WTC11 (cell line): ENCODE data around the gene FBRSL1. TPM values are rescaled to one million over a fixed set of nuclear protein-coding genes. Genes with fewer than 3 reads are reported as not detected.

Source experiments
- ATAC-seq: fragments of 200-7000 bp; cut with Tn5 transposase; 2 replicates; pipeline ENCODE4 v1.10.0; 2021; ENCODE audit warnings: mild to moderate bottlenecking, moderate library complexity
- CTCF ChIA-PET: fragments of 300-600 bp; sonication (Branson Sonifier 250); formaldehyde crosslinking; loops from one replicate; lab custom pipeline; 2021; ENCODE audit warnings: antibody characterized with exemption; lab: Charles Lee
- POLR2A ChIA-PET: fragments of 350-600 bp; sonication (Branson Sonifier 250); formaldehyde crosslinking; loops from one replicate; lab custom pipeline; 2021; ENCODE audit warnings: antibody characterized with exemption; lab: Charles Lee
- DNase-seq: peaks from one replicate; pipeline ENCODE4 v3.0.0; 2021; ENCODE audit warnings: low spot score
- H3K27ac Mint-ChIP-seq: 2 replicates; pipeline ENCODE4 v1.8.0; 2021; ENCODE audit warnings: mixed read lengths
- H3K27me3 Mint-ChIP-seq: 2 replicates; pipeline ENCODE4 v1.8.0; 2021; ENCODE audit warnings: low read depth, mild to moderate bottlenecking, moderate library complexity, mixed read lengths
- H3K36me3 Mint-ChIP-seq: 2 replicates; pipeline ENCODE4 v1.8.0; 2021; ENCODE audit warnings: mixed read lengths
- H3K4me1 Mint-ChIP-seq: 2 replicates; pipeline ENCODE4 v1.8.0; 2022; ENCODE audit warnings: mixed read lengths
- H3K4me3 Mint-ChIP-seq: 2 replicates; pipeline ENCODE4 v1.8.0; 2021; ENCODE audit warnings: mild to moderate bottlenecking, moderate library complexity, mixed read lengths
- H3K9me3 Mint-ChIP-seq: 2 replicates; pipeline ENCODE4 v1.8.0; 2021; ENCODE audit warnings: mixed read lengths
- AR ChIP-seq: fragments of 250-450 bp; sonication (Bioruptor Pico); IDR thresholded peaks from 2 replicates; pipeline ENCODE4 v1.9.0; 2021; ENCODE audit warnings: mild to moderate bottlenecking
- ATF6 ChIP-seq: sonication (generic); formaldehyde crosslinking; IDR thresholded peaks from 2 replicates; pipeline ENCODE4 v1.8.1; 2023; ENCODE audit warnings: mild to moderate bottlenecking, missing genetic modification reagents
- CREM ChIP-seq: sonication (generic); formaldehyde crosslinking; IDR thresholded peaks from 2 replicates; pipeline ENCODE4 v1.8.1; 2022; ENCODE audit warnings: mild to moderate bottlenecking, missing genetic modification reagents, moderate library complexity
- E2F4 ChIP-seq: sonication (generic); formaldehyde crosslinking; IDR thresholded peaks from 2 replicates; pipeline ENCODE4 v1.8.1; 2022; ENCODE audit warnings: low read depth, mild to moderate bottlenecking, moderate library complexity, missing genetic modification reagents, borderline replicate concordance
- ELF4 ChIP-seq: sonication (generic); formaldehyde crosslinking; IDR thresholded peaks from 2 replicates; pipeline ENCODE4 v1.8.1; 2022; ENCODE audit warnings: low read depth, mild to moderate bottlenecking, moderate library complexity, missing genetic modification reagents
- EMX1 ChIP-seq: fragments of 250-450 bp; sonication (Bioruptor Pico); IDR thresholded peaks from 2 replicates; pipeline ENCODE4 v1.8.0; 2021; ENCODE audit warnings: mild to moderate bottlenecking
- ETV6 ChIP-seq: sonication (generic); formaldehyde crosslinking; IDR thresholded peaks from 2 replicates; pipeline ENCODE4 v1.8.1; 2022; ENCODE audit warnings: mild to moderate bottlenecking, missing genetic modification reagents
- GRHL2 ChIP-seq: fragments of 250-450 bp; sonication (Bioruptor Pico); IDR thresholded peaks from 2 replicates; pipeline ENCODE4 v1.8.0; 2022; ENCODE audit warnings: mild to moderate bottlenecking, moderate library complexity; ENCODE audit not compliant: insufficient replicate concordance, severe bottlenecking
- NFATC4 ChIP-seq: fragments of 250-450 bp; sonication (Bioruptor Pico); IDR thresholded peaks from 2 replicates; pipeline ENCODE4 v1.9.0; 2021; ENCODE audit warnings: mild to moderate bottlenecking
- RORB ChIP-seq: fragments of 250-450 bp; sonication (Bioruptor Pico); IDR thresholded peaks from 2 replicates; pipeline ENCODE4 v1.9.0; 2021; ENCODE audit warnings: mild to moderate bottlenecking
- SMAD4 ChIP-seq: sonication (generic); formaldehyde crosslinking; IDR thresholded peaks from 2 replicates; pipeline ENCODE4 v1.8.0; 2022; ENCODE audit warnings: mild to moderate bottlenecking, missing genetic modification reagents
- ZBTB21 ChIP-seq: sonication (generic); formaldehyde crosslinking; IDR thresholded peaks from 2 replicates; pipeline ENCODE4 v1.8.1; 2023; ENCODE audit warnings: mild to moderate bottlenecking, missing genetic modification reagents, borderline replicate concordance
- ZNF219 ChIP-seq: sonication (generic); formaldehyde crosslinking; IDR thresholded peaks from 2 replicates; pipeline ENCODE4 v1.8.0; 2023; ENCODE audit warnings: missing genetic modification reagents, mild to moderate bottlenecking, borderline replicate concordance
- ZNF281 ChIP-seq: sonication (generic); formaldehyde crosslinking; IDR thresholded peaks from 2 replicates; pipeline ENCODE4 v1.8.0; 2023; ENCODE audit warnings: mild to moderate bottlenecking, missing genetic modification reagents
- ZNF416 ChIP-seq: fragments of 250-450 bp; sonication (Bioruptor Pico); IDR thresholded peaks from 2 replicates; pipeline ENCODE4 v1.9.0; 2021; ENCODE audit warnings: mild to moderate bottlenecking, inconsistent platforms
- ZNF532 ChIP-seq: fragments of 250-450 bp; sonication (Bioruptor Pico); IDR thresholded peaks from 2 replicates; pipeline ENCODE4 v1.9.0; 2021; ENCODE audit warnings: mild to moderate bottlenecking, borderline replicate concordance
- total RNA-seq: library from RNA; stranded (reverse); gene quantifications from 3 replicates; pipeline ENCODE4 v1.2.3, GENCODE V29; 2021

The FBRSL1 gene
- total RNA-seq, 1 experiment from 2014 or later, result 129 TPM

- POLR2A ChIA-PET, result no interaction called here
Observed at GRCh38 chr12:132514838-132515237, 24.9 kb downstream of the FBRSL1 start.

GRCh38 chr12:132516095-132517012 lies 26.4 kb downstream of the FBRSL1 start:
- Mint-ChIP-seq H3K4me1 (no peaks in the 10 kb centered on the region), H3K27me3 (peaks cover 40% of the 10 kb centered on the region), H3K27ac (no peak overlapping the region), H3K36me3 (peaks cover 16% of the 10 kb centered on the region), H3K4me3 (no peak overlapping the region), H3K9me3 (peaks cover 16% of the 10 kb centered on the region)
- POLR2A ChIA-PET, result interaction anchor here (0.6 kb wide), 1 partner anchor 102 kb away, joined by 3 read pairs; no protein-coding TSS in a partner anchor
- DNase-seq (no peak), ATAC-seq (no peak)
- CTCF ChIA-PET, result interaction anchor here (0.6 to 1.8 kb wide), 4 partner anchors 10 to 101 kb away, joined by 3 to 4 read pairs (median 4); no protein-coding TSS in a partner anchor
- TF ChIP-seq SMAD4 (CRISPR knock-in tag) (no peak), E2F4 (CRISPR knock-in tag) (no peak), RORB (CRISPR knock-in tag) (no peak), ZNF416 (CRISPR knock-in tag) (no peak), ZNF532 (CRISPR knock-in tag) (no peak), NFATC4 (CRISPR knock-in tag) (no peak), ZNF281 (CRISPR knock-in tag) (no peak), ETV6 (CRISPR knock-in tag) (no peak), ZBTB21 (no peak), EMX1 (no peak), GRHL2 (CRISPR knock-in tag) (no peak)

More at GRCh38 chr12:132514838-132515237, 24.9 kb downstream of the FBRSL1 start:
- no peak for ATAC-seq
- CTCF ChIA-PET, result interaction anchor here (1.1 to 2.1 kb wide), 4 partner anchors 9 to 101 kb away, joined by 4 to 10 read pairs (median 4); no protein-coding TSS in a partner anchor
- TF ChIP-seq ATF6 (CRISPR knock-in tag) (no peak), AR (CRISPR knock-in tag) (no peak), ELF4 (CRISPR knock-in tag) (no peak), CREM (CRISPR knock-in tag) (no peak), ZNF219 (CRISPR knock-in tag) (no peak)
- Mint-ChIP-seq H3K4me1 (no peaks in the 10 kb centered on the region), H3K36me3 (peaks cover 16% of the 10 kb centered on the region), H3K4me3 (no peak overlapping the region), H3K27me3 (peaks cover 30% of the 10 kb centered on the region), H3K9me3 (peaks cover 16% of the 10 kb centered on the region), H3K27ac (no peak overlapping the region)
- DNase-seq, result no peak
